B cell (primary cell): ENCODE data around the gene PTGFRN. TPM values are rescaled to one million over a fixed set of nuclear protein-coding genes. Genes with fewer than 3 reads are reported as not detected.

ENCODE experiments used
- ATAC-seq: fragments of 200-7000 bp; cut with Tn5 transposase; one replicate; pipeline ENCODE4 v1.10.0; 2021; ENCODE audit warnings: low read depth, mild to moderate bottlenecking, moderate number of reproducible peaks, moderate library complexity
- CTCF ChIA-PET: fragments of 350-600 bp; sonication (Branson Sonifier 250); formaldehyde crosslinking; loops from one replicate; lab custom pipeline; 2021; ENCODE audit warnings: antibody characterized with exemption, inconsistent platforms; lab: Charles Lee
- POLR2A ChIA-PET: fragments of 350-600 bp; sonication (Branson Sonifier 250); formaldehyde crosslinking; loops from one replicate; lab custom pipeline; 2021; ENCODE audit warnings: antibody characterized with exemption; lab: Charles Lee
- DNase-seq: peaks from one replicate; pipeline ENCODE4 v3.0.0; 2013
- H2AFZ ChIP-seq: 2 replicates; pipeline ENCODE4 v1.6.1; 2012; ENCODE audit warnings: mild to moderate bottlenecking, low read depth, low read length; ENCODE audit not compliant: insufficient read depth, poor library complexity, severe bottlenecking
- H3K27ac ChIP-seq, 2 donors: 1 replicate in 1 of 2; 2 replicates in 1 of 2; pipeline ENCODE4 v1.5.1; 2012 to 2013; ENCODE audit warnings: low read length in 2 of 2, mild to moderate bottlenecking in 2 of 2, moderate library complexity in 1 of 2
- H3K27me3 ChIP-seq, 4 experiments: fragments of 200-600 bp in 1 of 4; sonication (generic) in 1 of 4; replicated peaks in 1 of 4; 1 replicate in 2 of 4; 2 replicates in 2 of 4; pipeline versions ENCODE4 v1.6.1 to v1.7.0; 2013 to 2016; ENCODE audit warnings: low read length in 3 of 4, mild to moderate bottlenecking in 2 of 4, mixed read lengths in 1 of 4, moderate library complexity in 1 of 4; ENCODE audit not compliant: insufficient read depth in 4 of 4, control insufficient read depth in 3 of 4; ENCODE audit errors: control extremely low read depth in 1 of 4
- H3K36me3 ChIP-seq, 2 experiments: replicated peaks in 1 of 2; 1 replicate in 1 of 2; 2 replicates in 1 of 2; pipeline versions ENCODE4 v1.6.1 to v1.7.1; 2013; ENCODE audit warnings: low read length in 1 of 2; ENCODE audit not compliant: insufficient read depth in 2 of 2, control insufficient read depth in 1 of 2; ENCODE audit errors: control extremely low read depth in 1 of 2, extremely low read depth in 1 of 2
- H3K4me1 ChIP-seq, 2 donors: fragments of 200-600 bp in 1 of 2; sonication (generic) in 1 of 2; 1 replicate in 1 of 2; 2 replicates in 1 of 2; pipeline versions ENCODE4 v1.5.1 to v1.6.1; 2013 to 2017; ENCODE audit warnings: low read length in 2 of 2; ENCODE audit not compliant: control insufficient read depth in 2 of 2, insufficient read depth in 2 of 2
- H3K4me2 ChIP-seq: replicated peaks from 2 replicates; pipeline ENCODE3; 2012; ENCODE audit warnings: mild to moderate bottlenecking, low read depth, low read length; ENCODE audit not compliant: poor library complexity, severe bottlenecking
- H3K4me3 ChIP-seq, 5 experiments: fragments of 200-600 bp in 1 of 5; sonication (generic) in 1 of 5; 1 replicate in 3 of 5; 2 replicates in 2 of 5; pipeline versions ENCODE4 v1.5.1 to v1.7.0; 2011 to 2016; ENCODE audit warnings: low read length in 4 of 5, mild to moderate bottlenecking in 4 of 5, low read depth in 2 of 5, control low read depth in 1 of 5, moderate library complexity in 1 of 5; ENCODE audit not compliant: insufficient read depth in 1 of 5; ENCODE audit errors: control extremely low read depth in 1 of 5, extremely low read depth in 1 of 5
- H3K79me2 ChIP-seq: fragments of 200-600 bp; sonication (generic); one replicate; pipeline ENCODE4 v1.6.0; 2016; ENCODE audit warnings: low read length; ENCODE audit not compliant: control insufficient read depth, insufficient read depth
- H3K9ac ChIP-seq: fragments of 200-600 bp; sonication (generic); 2 replicates; pipeline ENCODE4 v1.6.1; 2017; ENCODE audit warnings: mild to moderate bottlenecking, low read length, moderate library complexity
- H3K9me3 ChIP-seq, 3 donors: one replicate each; pipeline versions ENCODE4 v1.6.1 to v1.7.1; 2013; ENCODE audit warnings: low read length in 2 of 3; ENCODE audit not compliant: control insufficient read depth in 2 of 3, insufficient read depth in 1 of 3; ENCODE audit errors: control extremely low read depth in 1 of 3
- H4K20me1 ChIP-seq: 2 replicates; pipeline ENCODE4 v1.6.0; 2012; ENCODE audit warnings: mild to moderate bottlenecking, low read length; ENCODE audit not compliant: insufficient read depth, control insufficient read depth, poor library complexity, severe bottlenecking
- H3K27ac Mint-ChIP-seq: one replicate; pipeline ENCODE4 v1.8.0; 2021; ENCODE audit warnings: mixed read lengths
- H3K27me3 Mint-ChIP-seq: one replicate; pipeline ENCODE4 v1.8.0; 2021; ENCODE audit warnings: mixed read lengths
- H3K4me1 Mint-ChIP-seq: one replicate; pipeline ENCODE4 v1.8.0; 2021; ENCODE audit warnings: mixed read lengths
- H3K4me3 Mint-ChIP-seq: one replicate; pipeline ENCODE4 v1.8.0; 2021; ENCODE audit warnings: mixed read lengths
- H3K9me3 Mint-ChIP-seq: one replicate; pipeline ENCODE4 v1.8.0; 2022; ENCODE audit warnings: mixed read lengths; ENCODE audit not compliant: insufficient read depth
- EZH2 ChIP-seq: IDR thresholded peaks from 2 replicates; pipeline ENCODE4 v1.6.1; 2012; ENCODE audit warnings: borderline replicate concordance, low read depth, mild to moderate bottlenecking, moderate library complexity, low read length; ENCODE audit not compliant: insufficient read depth, poor library complexity, severe bottlenecking
- WGBS: methylation state at CpG from one replicate; pipeline ENCODE4 v1.1.5; 2013; ENCODE audit warnings: missing lambda C conversion rate; ENCODE audit not compliant: insufficient coverage; 5-methylcytosine and 5-hydroxymethylcytosine counted together
- intact Hi-C: fragments of 100-400 bp; cut with micrococcal nuclease; formaldehyde crosslinking; loops from one replicate; pipeline ENCODE4 v1.10.0; 2022
- polyA plus RNA-seq: library from polyadenylated mRNA; depleted of rRNA; stranded (reverse); fragments of >200 nt; gene quantifications from 2 replicates; pipeline ENCODE4 v1.2.3, GENCODE V29; 2012
- total RNA-seq, 2 donors: library from RNA; stranded (reverse); fragments of 120-200 nt in 1 of 2; gene quantifications; 1 replicate in 1 of 2; 2 replicates in 1 of 2; pipeline versions ENCODE4 v1.2.3 to v1.2.4, GENCODE V29; 2013 to 2022
- TF ChIP-seq, protein P1 (sequence below): fragments of 200-600 bp; IDR thresholded peaks from one replicate; pipeline ENCODE4 v1.8.0; 2022; ENCODE audit warnings: antibody characterized with exemption, mild to moderate bottlenecking

The PTGFRN gene
- total and polyA plus RNA-seq, 2 donors (not counting 1 experiment from before 2014, with no cell fraction given): 0.17 TPM; not detected in 1

DNA sequence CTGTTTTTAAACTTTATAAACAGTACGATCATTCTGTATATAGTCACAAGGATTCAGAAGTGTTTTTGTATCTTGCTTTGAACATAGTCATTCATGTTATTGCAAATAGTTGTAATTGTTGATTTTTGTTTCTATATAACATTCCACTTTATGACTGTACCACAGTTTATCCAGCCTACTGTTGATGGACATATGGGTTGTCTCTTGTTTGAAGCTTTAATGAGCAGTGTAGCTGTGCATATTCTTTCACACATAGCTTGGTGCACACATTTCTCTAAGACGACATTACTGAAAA, 98.0 kb downstream of the PTGFRN start:
- Histone ChIP-seq H3K4me2 (no peak overlapping the region), H4K20me1 (no peaks in the 10 kb centered on the region), H3K4me3 (no peak overlapping the region), H3K27ac (no peak overlapping the region), H3K27me3 (no peaks in the 10 kb centered on the region), H3K4me1 (no peaks in the 10 kb centered on the region), H3K79me2 (no peaks in the 10 kb centered on the region), H3K36me3 (no peaks in the 10 kb centered on the region), H2AFZ (no peak overlapping the region), H3K9ac (no peak overlapping the region), H3K9me3 (no peaks in the 10 kb centered on the region)
- Mint-ChIP-seq H3K27me3 (no peaks in the 10 kb centered on the region), H3K9me3 (no peaks in the 10 kb centered on the region), H3K27ac (no peak overlapping the region), H3K4me3 (no peak overlapping the region), H3K4me1 (peaks cover 6% of the 10 kb centered on the region)
- ChIA-PET CTCF (no interaction called here), POLR2A (no interaction called here)
- TF ChIP-seq, protein P1, sequence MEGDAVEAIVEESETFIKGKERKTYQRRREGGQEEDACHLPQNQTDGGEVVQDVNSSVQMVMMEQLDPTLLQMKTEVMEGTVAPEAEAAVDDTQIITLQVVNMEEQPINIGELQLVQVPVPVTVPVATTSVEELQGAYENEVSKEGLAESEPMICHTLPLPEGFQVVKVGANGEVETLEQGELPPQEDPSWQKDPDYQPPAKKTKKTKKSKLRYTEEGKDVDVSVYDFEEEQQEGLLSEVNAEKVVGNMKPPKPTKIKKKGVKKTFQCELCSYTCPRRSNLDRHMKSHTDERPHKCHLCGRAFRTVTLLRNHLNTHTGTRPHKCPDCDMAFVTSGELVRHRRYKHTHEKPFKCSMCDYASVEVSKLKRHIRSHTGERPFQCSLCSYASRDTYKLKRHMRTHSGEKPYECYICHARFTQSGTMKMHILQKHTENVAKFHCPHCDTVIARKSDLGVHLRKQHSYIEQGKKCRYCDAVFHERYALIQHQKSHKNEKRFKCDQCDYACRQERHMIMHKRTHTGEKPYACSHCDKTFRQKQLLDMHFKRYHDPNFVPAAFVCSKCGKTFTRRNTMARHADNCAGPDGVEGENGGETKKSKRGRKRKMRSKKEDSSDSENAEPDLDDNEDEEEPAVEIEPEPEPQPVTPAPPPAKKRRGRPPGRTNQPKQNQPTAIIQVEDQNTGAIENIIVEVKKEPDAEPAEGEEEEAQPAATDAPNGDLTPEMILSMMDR: no peak
- no peak for TF ChIP-seq EZH2
- intact Hi-C loops: no loop called here
- ATAC-seq (no peak), DNase-seq (no peak)
- WGBS: no CpG with 5 or more reads among the region's 2 CpGs

DNA sequence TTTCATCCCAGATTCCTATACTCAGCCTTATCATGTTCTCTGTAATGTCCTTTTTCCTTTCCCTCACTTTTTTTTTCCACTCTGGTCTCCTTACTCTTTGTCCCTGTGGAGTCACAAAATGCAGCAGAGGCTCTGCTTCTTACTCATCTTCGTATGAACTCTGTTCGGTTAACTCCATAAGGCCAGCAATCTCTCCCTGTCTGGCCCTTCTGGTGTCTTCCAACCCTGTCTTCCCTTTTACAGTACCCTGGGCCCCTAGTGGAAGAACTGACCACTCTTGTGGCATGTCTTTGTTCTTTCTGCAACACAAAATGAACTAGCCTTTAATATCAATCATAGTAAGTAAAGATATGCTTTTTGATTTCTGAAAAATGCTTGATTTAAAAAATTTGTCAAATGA, 98.9 kb downstream of the PTGFRN start:
- intact Hi-C loops: no loop called here
- Histone ChIP-seq H3K4me2 (no peak overlapping the region), H3K4me3 (no peak overlapping the region), H3K9ac (no peak overlapping the region), H4K20me1 (no peaks in the 10 kb centered on the region), H3K27ac (no peak overlapping the region), H3K36me3 (no peaks in the 10 kb centered on the region), H2AFZ (no peak overlapping the region), H3K79me2 (no peaks in the 10 kb centered on the region), H3K4me1 (no peaks in the 10 kb centered on the region), H3K27me3 (no peaks in the 10 kb centered on the region), H3K9me3 (no peaks in the 10 kb centered on the region)
- ATAC-seq (no peak), DNase-seq (no peak)
- Mint-ChIP-seq H3K4me1 (peaks cover under 1% of the 10 kb centered on the region), H3K27ac (no peak overlapping the region), H3K27me3 (no peaks in the 10 kb centered on the region), H3K4me3 (no peak overlapping the region), H3K9me3 (no peaks in the 10 kb centered on the region)
- ChIA-PET CTCF (no interaction called here), POLR2A (no interaction called here)
- TF ChIP-seq EZH2: no peak
- TF ChIP-seq, protein P1: no peak
- WGBS: 77% methylated on average over 2 of the region's 2 CpGs
